IMR-90 (cell line): ENCODE data around the gene CTR9. TPM values are rescaled to one million over a fixed set of nuclear protein-coding genes. Genes with fewer than 3 reads are reported as not detected.

ENCODE experiments used
- ATAC-seq: fragments of 200-7000 bp; cut with Tn5 transposase; 2 replicates; pipeline ENCODE4 v1.9.1; 2020; ENCODE audit warnings: low read depth, mild to moderate bottlenecking, moderate library complexity
- BruUV-seq: library from RNA; stranded (reverse); fragments of 400-500 nt; replicated peaks from 2 replicates; lab custom pipeline; 2021; lab: Mats Ljungman, UMichigan
- CTCF ChIA-PET: fragments of 300-600 bp; formaldehyde crosslinking; extraction: SDS; loops from one replicate; lab custom pipeline; 2021; ENCODE audit warnings: antibody characterized with exemption; lab: Yijun Ruan, JAX
- POLR2A ChIA-PET: fragments of 300-600 bp; sonication (Branson Sonifier 250); formaldehyde crosslinking; loops from one replicate; lab custom pipeline; 2022; ENCODE audit warnings: antibody characterized with exemption; ENCODE audit not compliant: unreplicated experiment; lab: Charles Lee
- DNase-seq: peaks from one replicate; pipeline ENCODE4 v3.0.0; 2013
- H2AFZ ChIP-seq: replicated peaks from 2 replicates; pipeline ENCODE3; 2013; ENCODE audit warnings: low read length, mild to moderate bottlenecking; ENCODE audit not compliant: poor library complexity
- H2AK5ac ChIP-seq: 2 replicates; pipeline ENCODE4 v1.6.1; 2013; ENCODE audit warnings: low read depth, low read length, inconsistent platforms
- H2AK9ac ChIP-seq: replicated peaks from 2 replicates; pipeline ENCODE3; 2013; ENCODE audit warnings: mild to moderate bottlenecking, low read depth, low read length, moderate library complexity; ENCODE audit not compliant: poor library complexity
- H2BK120ac ChIP-seq: 2 replicates; pipeline ENCODE4 v1.6.1; 2013; ENCODE audit warnings: low read depth, low read length, inconsistent platforms
- H2BK15ac ChIP-seq: 3 replicates; pipeline ENCODE4 v1.6.1; 2013; ENCODE audit warnings: low read depth, low read length, inconsistent platforms
- H2BK20ac ChIP-seq: 2 replicates; pipeline ENCODE4 v1.6.1; 2013; ENCODE audit warnings: low read depth, mild to moderate bottlenecking, inconsistent platforms, low read length, moderate library complexity
- H2BK5ac ChIP-seq: 2 replicates; pipeline ENCODE4 v1.6.1; 2013; ENCODE audit warnings: mild to moderate bottlenecking, low read depth, low read length, inconsistent platforms; ENCODE audit not compliant: poor library complexity, severe bottlenecking
- H3K14ac ChIP-seq: replicated peaks from 2 replicates; pipeline ENCODE4 v1.6.1; 2013; ENCODE audit warnings: low read depth, low read length, inconsistent platforms
- H3K18ac ChIP-seq: 2 replicates; pipeline ENCODE4 v1.6.1; 2013; ENCODE audit warnings: low read depth, low read length, control low read depth
- H3K23ac ChIP-seq: 2 replicates; pipeline ENCODE4 v1.6.1; 2013; ENCODE audit warnings: low read depth, low read length, inconsistent platforms
- H3K27ac ChIP-seq: 2 replicates; pipeline ENCODE4 v1.5.1; 2013; ENCODE audit warnings: mild to moderate bottlenecking, control low read depth, low read length; ENCODE audit not compliant: insufficient read depth
- H3K27me3 ChIP-seq: 2 replicates; pipeline ENCODE4 v1.6.1; 2013; ENCODE audit warnings: low read length; ENCODE audit not compliant: control insufficient read depth, insufficient read depth
- H3K36me3 ChIP-seq: 2 replicates; pipeline ENCODE4 v1.6.1; 2013; ENCODE audit warnings: low read length, mixed read lengths; ENCODE audit not compliant: control insufficient read depth, insufficient read depth
- H3K4ac ChIP-seq: 2 replicates; pipeline ENCODE4 v1.6.1; 2013; ENCODE audit warnings: low read depth, low read length, inconsistent platforms
- H3K4me1 ChIP-seq: 2 replicates; pipeline ENCODE4 v1.6.1; 2013; ENCODE audit warnings: low read length, mixed read lengths; ENCODE audit not compliant: control insufficient read depth, insufficient read depth
- H3K4me2 ChIP-seq: 2 replicates; pipeline ENCODE4 v1.6.1; 2013; ENCODE audit warnings: low read depth, mild to moderate bottlenecking, control low read depth, low read length, moderate library complexity
- H3K4me3 ChIP-seq: 2 replicates; pipeline ENCODE4 v1.5.1; 2013; ENCODE audit warnings: low read depth, mild to moderate bottlenecking, control low read depth, low read length, moderate library complexity; ENCODE audit not compliant: insufficient read depth
- H3K56ac ChIP-seq: 2 replicates; pipeline ENCODE4 v1.6.1; 2013; ENCODE audit warnings: low read length, inconsistent platforms; ENCODE audit not compliant: insufficient read depth; ENCODE audit errors: extremely low read depth
- H3K79me1 ChIP-seq, 2 experiments: 2 replicates each; pipeline ENCODE4 v1.6.1; 2013; ENCODE audit warnings: low read length in 2 of 2, inconsistent platforms in 1 of 2, low read depth in 1 of 2
- H3K9ac ChIP-seq: 2 replicates; pipeline ENCODE4 v1.6.1; 2013; ENCODE audit warnings: low read depth, low read length, control low read depth
- H3K9me1 ChIP-seq: 2 replicates; pipeline ENCODE4 v1.6.1; 2013; ENCODE audit warnings: low read length, inconsistent platforms; ENCODE audit not compliant: insufficient read depth
- H3K9me3 ChIP-seq: 2 replicates; pipeline ENCODE4 v1.6.1; 2013; ENCODE audit warnings: low read length; ENCODE audit not compliant: control insufficient read depth, insufficient read depth
- H4K20me1 ChIP-seq: 2 replicates; pipeline ENCODE4 v1.6.1; 2013; ENCODE audit warnings: low read length, inconsistent platforms; ENCODE audit not compliant: insufficient read depth
- H4K5ac ChIP-seq: 2 replicates; pipeline ENCODE4 v1.6.1; 2013; ENCODE audit warnings: mild to moderate bottlenecking, low read depth, low read length, control low read depth
- H4K8ac ChIP-seq, 2 experiments: 2 replicates each; pipeline ENCODE4 v1.6.1; 2013; ENCODE audit warnings: low read depth in 2 of 2, low read length in 2 of 2, control low read depth in 1 of 2, inconsistent platforms in 1 of 2
- H4K91ac ChIP-seq: 2 replicates; pipeline ENCODE4 v1.6.1; 2013; ENCODE audit warnings: low read depth, low read length, inconsistent platforms; ENCODE audit not compliant: insufficient read depth
- BHLHE40 ChIP-seq: fragments of 150-350 bp; IDR thresholded peaks from 2 replicates; pipeline ENCODE4 v1.6.1; 2016; ENCODE audit warnings: mild to moderate bottlenecking, low read depth, low read length
- CEBPB ChIP-seq: IDR thresholded peaks from 2 replicates; pipeline ENCODE4 v1.6.1; 2012; ENCODE audit warnings: low read depth, low read length, improper control_type of control experiment
- ELK1 ChIP-seq: fragments of 150-350 bp; IDR thresholded peaks from 2 replicates; pipeline ENCODE4 v1.6.1; 2016; ENCODE audit warnings: low read depth, mild to moderate bottlenecking, low read length, moderate library complexity, borderline replicate concordance
- MAFK ChIP-seq: IDR thresholded peaks from 2 replicates; pipeline ENCODE4 v1.6.1; 2012; ENCODE audit warnings: low read depth, low read length, improper control_type of control experiment
- MAZ ChIP-seq: IDR thresholded peaks from 2 replicates; pipeline ENCODE4 v1.6.1; 2012; ENCODE audit warnings: low read depth, mild to moderate bottlenecking, low read length, improper control_type of control experiment, moderate library complexity, borderline replicate concordance
- MXI1 ChIP-seq: IDR thresholded peaks from 2 replicates; pipeline ENCODE4 v1.6.1; 2012; ENCODE audit warnings: low read depth, mild to moderate bottlenecking, low read length, moderate library complexity, borderline replicate concordance
- NFE2L2 ChIP-seq: fragments of 150-350 bp; IDR thresholded peaks from 2 replicates; pipeline ENCODE4 v1.6.1; 2016; ENCODE audit warnings: low read depth, mild to moderate bottlenecking, low read length
- POLR2A ChIP-seq: IDR thresholded peaks from 2 replicates; pipeline ENCODE4 v1.6.1; 2012; ENCODE audit warnings: mild to moderate bottlenecking, low read depth, low read length
- RAD21 ChIP-seq: IDR thresholded peaks from 2 replicates; pipeline ENCODE4 v1.6.1; 2012; ENCODE audit warnings: low read length, improper control_type of control experiment
- RCOR1 ChIP-seq: IDR thresholded peaks from 2 replicates; pipeline ENCODE4 v1.6.1; 2012; ENCODE audit warnings: mild to moderate bottlenecking, low read length, improper control_type of control experiment; ENCODE audit not compliant: insufficient replicate concordance
- RFX5 ChIP-seq: IDR thresholded peaks from 2 replicates; pipeline ENCODE4 v1.8.0; 2012; ENCODE audit warnings: low read depth, mild to moderate bottlenecking, low read length, moderate library complexity
- SMC3 ChIP-seq: fragments of 150-350 bp; IDR thresholded peaks from 2 replicates; pipeline ENCODE4 v1.6.1; 2016; ENCODE audit warnings: low read depth, mild to moderate bottlenecking, antibody characterized with exemption, low read length, moderate library complexity
- USF2 ChIP-seq: fragments of 150-350 bp; IDR thresholded peaks from 2 replicates; pipeline ENCODE4 v1.6.1; 2017; ENCODE audit warnings: mild to moderate bottlenecking, antibody characterized with exemption, low read length, low read depth
- WGBS, 2 experiments: methylation state at CpG; one replicate each; pipeline versions ENCODE4 v1.1.5 to v1.1.7; 2013; ENCODE audit warnings: missing lambda C conversion rate in 2 of 2; ENCODE audit not compliant: insufficient read length in 1 of 2; ENCODE audit errors: extremely low coverage in 2 of 2; 5-methylcytosine and 5-hydroxymethylcytosine counted together
- dilution Hi-C: fragments of 300-500 bp; cut with HindIII; formaldehyde crosslinking; loops from one replicate; pipeline ENCODE4 v1.14.3; 2018; ENCODE audit warnings: low sequenced_read_pairs; ENCODE audit not compliant: unreplicated experiment
- in situ Hi-C: fragments of 300-500 bp; cut with MboI; formaldehyde crosslinking; loops from 3 replicates; pipeline ENCODE4 v1.14.3; 2019; ENCODE audit warnings: low sequenced_read_pairs, inconsistent platforms, mixed read lengths
- intact Hi-C: fragments of 100-400 bp; cut with micrococcal nuclease; formaldehyde crosslinking; loops from 2 replicates; pipeline ENCODE4 v1.10.0; 2022
- polyA plus RNA-seq, 3 experiments: library from polyadenylated mRNA; depleted of rRNA; stranded (reverse); fragments of >200 nt; gene quantifications; 2 replicates each; pipeline ENCODE4 v1.2.3, GENCODE V29; 2012; ENCODE audit warnings: low replicate concordance in 1 of 3
- total RNA-seq: library from RNA; depleted of rRNA; stranded (reverse); fragments of >200 nt; gene quantifications from 2 replicates; pipeline ENCODE4 v1.2.3, GENCODE V29; 2012

The CTR9 gene
- total and polyA plus RNA-seq, 2 of the 4 experiments (the other 2 are of a cell fraction): 16.8 to 37.1 TPM

- H3K27ac ChIP-seq: no peak overlapping the region
- in situ Hi-C loops: no loop called here
- POLR2A ChIA-PET: interaction anchor here (0.6 kb wide), 1 partner anchor 16 kb away, joined by 26 read pairs; no protein-coding TSS in a partner anchor
These were observed 55.2 kb downstream of the CTR9 start for GRCh38 chr11:10806206-10806605.

More at GRCh38 chr11:10806206-10806605, 55.2 kb downstream of the CTR9 start:
- no peak overlapping the region for H2AK9ac ChIP-seq
- H3K79me1 ChIP-seq: peaks cover 30 to 53% of the 10 kb centered on the region in 2 experiments
- H2BK120ac ChIP-seq: no peak overlapping the region
- H2AFZ ChIP-seq: no peak overlapping the region
- no peak overlapping the region for H3K4me3 ChIP-seq
- no peak overlapping the region for H3K56ac ChIP-seq
- no peak overlapping the region for H3K4ac ChIP-seq
- no peaks in the 10 kb centered on the region for H3K9me1 ChIP-seq
- intact Hi-C loops: loop anchor here (5.0 kb wide), 1 partner anchor 216 kb away; no protein-coding TSS in a partner anchor
- dilution Hi-C loops: no loop called here
- no CpG with 5 or more reads among the region's 4 CpGs for WGBS, 2 experiments
- H2BK5ac ChIP-seq: no peak overlapping the region
- H3K36me3 ChIP-seq: peaks cover 51% of the 10 kb centered on the region
- no peak overlapping the region for H4K5ac ChIP-seq
- BruUV-seq: no TSS peak
- H2BK20ac ChIP-seq: no peak overlapping the region
- TF ChIP-seq MAZ (no peak), MXI1 (no peak), RCOR1 (no peak), MAFK (no peak), RAD21 (no peak), USF2 (no peak), NFE2L2 (no peak), ELK1 (no peak), RFX5 (no peak), POLR2A (no peak), SMC3 (no peak), BHLHE40 (no peak), CEBPB (no peak)
- no peak overlapping the region for H3K18ac ChIP-seq
- peaks cover 68% of the 10 kb centered on the region for H4K20me1 ChIP-seq
- no peaks in the 10 kb centered on the region for H3K27me3 ChIP-seq
- H3K4me2 ChIP-seq: peak overlapping the region; percentile 24; the same call in 1 of the 2 replicates
- H2BK15ac ChIP-seq: no peak overlapping the region
- no peak overlapping the region for H3K14ac ChIP-seq
- DNase-seq (no peak), ATAC-seq (no peak)
- no peak overlapping the region for H4K91ac ChIP-seq
- no peak overlapping the region; the same call in 1 of the 2 replicates for H3K9ac ChIP-seq
- H2AK5ac ChIP-seq: no peak overlapping the region
- H3K9me3 ChIP-seq: no peaks in the 10 kb centered on the region
- no peak overlapping the region for H3K23ac ChIP-seq
- peaks cover 4% of the 10 kb centered on the region for H3K4me1 ChIP-seq
- CTCF ChIA-PET: no interaction called here
- no peak overlapping the region for H4K8ac ChIP-seq
